DMS53 treated with DMSO at 0.1 percent for 48 hours (cell line): ENCODE measurements around the gene VWA5B1.
"Not testable (repeated sequence)": the region's sequence is repeated elsewhere in the genome, so short reads cannot be mapped to it uniquely, and the experiment has no call there.

Experiments
- DNase-seq: peaks from one replicate; lab custom pipeline; 2025; ENCODE audit not compliant: unreplicated experiment; lab: John Stamatoyannopoulos, UW

Gene VWA5B1

GRCh38 chr1:20280906-20281305, 9.8 kb upstream of the VWA5B1 start:
- DNase-seq = no peak

GRCh38 chr1:20281801-20282200, 8.9 kb upstream of the VWA5B1 start:
- DNase-seq = no peak

GRCh38 chr1:20282533-20282932, 8.1 kb upstream of the VWA5B1 start:
- DNase-seq = no peak

GRCh38 chr1:20284046-20284445, 6.6 kb upstream of the VWA5B1 start:
- no peak for DNase-seq

- no peak for DNase-seq
Measured at GRCh38 chr1:20284625-20285024, 6.0 kb upstream of the VWA5B1 start.

GRCh38 chr1:20285510-20285909, 5.2 kb upstream of the VWA5B1 start:
- no peak for DNase-seq

- not testable (repeated sequence) for DNase-seq
Measured at GRCh38 chr1:20287696-20288095, 3.0 kb upstream of the VWA5B1 start.

- no peak for DNase-seq
Measured at GRCh38 chr1:20291645-20292084, 990 bp downstream of the VWA5B1 start.

GRCh38 chr1:20298626-20299025, 8.0 kb downstream of the VWA5B1 start:
- DNase-seq = no peak

- no peak for DNase-seq
Measured at GRCh38 chr1:20301463-20302107, 10.9 kb downstream of the VWA5B1 start.

- no peak for DNase-seq
Measured at GRCh38 chr1:20302108-20302471, 11.4 kb downstream of the VWA5B1 start.

GRCh38 chr1:20307026-20307425, 16.4 kb downstream of the VWA5B1 start:
- no peak for DNase-seq

- no peak for DNase-seq
Measured at GRCh38 chr1:20308569-20308968, 17.9 kb downstream of the VWA5B1 start.

- no peak for DNase-seq
Measured at GRCh38 chr1:20311289-20311688, 20.6 kb downstream of the VWA5B1 start.

- no peak for DNase-seq
Measured at GRCh38 chr1:20312310-20312709, 21.6 kb downstream of the VWA5B1 start.

- no peak for DNase-seq
Measured at GRCh38 chr1:20312818-20313217, 22.1 kb downstream of the VWA5B1 start.

GRCh38 chr1:20317471-20317870, 26.8 kb downstream of the VWA5B1 start:
- DNase-seq = no peak

- DNase-seq = no peak
Measured at GRCh38 chr1:20318521-20318920, 27.8 kb downstream of the VWA5B1 start.

- no peak for DNase-seq
Measured at GRCh38 chr1:20318971-20319370, 28.3 kb downstream of the VWA5B1 start.

- DNase-seq = no peak
Measured at GRCh38 chr1:20319456-20320220, 29.0 kb downstream of the VWA5B1 start.

- no peak for DNase-seq
Measured at GRCh38 chr1:20320704-20321103, 30.0 kb downstream of the VWA5B1 start.

GRCh38 chr1:20321573-20321972, 30.9 kb downstream of the VWA5B1 start:
- no peak for DNase-seq
